GM12801 (cell line): ENCODE results near the gene AUTS2.

Experiments used
- TF ChIP-seq, protein P1 (sequence below): IDR thresholded peaks from one replicate; pipeline ENCODE4 v1.5.1; 2011; ENCODE audit warnings: control low read depth; ENCODE audit not compliant: insufficient read length; ENCODE audit errors: extremely low read depth

Gene AUTS2

DNA sequence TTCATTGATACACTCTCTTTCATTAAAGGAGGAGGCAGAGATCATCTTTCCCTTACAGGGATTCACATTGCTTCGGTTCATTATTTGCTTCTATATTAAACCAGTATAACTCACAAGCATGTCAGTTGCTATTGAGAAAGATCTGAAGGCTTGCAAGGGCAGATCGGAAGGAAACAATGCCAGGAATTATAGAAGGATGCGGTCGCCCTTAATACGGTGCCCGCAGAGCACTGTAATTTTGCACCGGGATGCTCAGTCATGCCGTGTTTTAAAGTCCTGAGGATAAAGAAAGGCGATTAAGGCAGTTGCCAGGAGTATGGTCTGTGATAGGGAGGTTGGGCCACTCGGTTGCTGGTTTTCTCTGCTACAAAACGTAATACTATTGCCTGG lies 1183.6 kb downstream of the AUTS2 start:
- TF ChIP-seq, protein P1, sequence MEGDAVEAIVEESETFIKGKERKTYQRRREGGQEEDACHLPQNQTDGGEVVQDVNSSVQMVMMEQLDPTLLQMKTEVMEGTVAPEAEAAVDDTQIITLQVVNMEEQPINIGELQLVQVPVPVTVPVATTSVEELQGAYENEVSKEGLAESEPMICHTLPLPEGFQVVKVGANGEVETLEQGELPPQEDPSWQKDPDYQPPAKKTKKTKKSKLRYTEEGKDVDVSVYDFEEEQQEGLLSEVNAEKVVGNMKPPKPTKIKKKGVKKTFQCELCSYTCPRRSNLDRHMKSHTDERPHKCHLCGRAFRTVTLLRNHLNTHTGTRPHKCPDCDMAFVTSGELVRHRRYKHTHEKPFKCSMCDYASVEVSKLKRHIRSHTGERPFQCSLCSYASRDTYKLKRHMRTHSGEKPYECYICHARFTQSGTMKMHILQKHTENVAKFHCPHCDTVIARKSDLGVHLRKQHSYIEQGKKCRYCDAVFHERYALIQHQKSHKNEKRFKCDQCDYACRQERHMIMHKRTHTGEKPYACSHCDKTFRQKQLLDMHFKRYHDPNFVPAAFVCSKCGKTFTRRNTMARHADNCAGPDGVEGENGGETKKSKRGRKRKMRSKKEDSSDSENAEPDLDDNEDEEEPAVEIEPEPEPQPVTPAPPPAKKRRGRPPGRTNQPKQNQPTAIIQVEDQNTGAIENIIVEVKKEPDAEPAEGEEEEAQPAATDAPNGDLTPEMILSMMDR: no peak

DNA sequence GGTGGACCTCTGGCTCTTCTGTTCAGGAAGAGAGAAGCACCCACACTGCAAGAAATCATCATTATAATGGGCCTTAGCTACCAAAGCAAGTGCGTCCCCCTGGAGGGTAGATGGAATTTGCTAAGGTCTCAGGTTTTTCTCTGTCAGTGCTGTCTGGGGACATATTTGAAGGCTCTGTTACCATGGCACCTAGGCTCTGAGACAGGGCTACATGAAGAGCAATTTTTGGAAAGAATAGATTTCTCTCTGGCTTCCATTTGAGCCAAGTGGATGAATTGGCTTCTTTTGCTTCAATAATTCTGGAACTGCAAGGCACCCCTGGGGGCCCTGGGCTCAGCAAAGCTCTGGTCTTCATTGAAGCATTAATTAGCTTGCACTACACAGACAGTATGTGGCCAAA lies 1184.5 kb downstream of the AUTS2 start:
- TF ChIP-seq, protein P1: no peak

DNA sequence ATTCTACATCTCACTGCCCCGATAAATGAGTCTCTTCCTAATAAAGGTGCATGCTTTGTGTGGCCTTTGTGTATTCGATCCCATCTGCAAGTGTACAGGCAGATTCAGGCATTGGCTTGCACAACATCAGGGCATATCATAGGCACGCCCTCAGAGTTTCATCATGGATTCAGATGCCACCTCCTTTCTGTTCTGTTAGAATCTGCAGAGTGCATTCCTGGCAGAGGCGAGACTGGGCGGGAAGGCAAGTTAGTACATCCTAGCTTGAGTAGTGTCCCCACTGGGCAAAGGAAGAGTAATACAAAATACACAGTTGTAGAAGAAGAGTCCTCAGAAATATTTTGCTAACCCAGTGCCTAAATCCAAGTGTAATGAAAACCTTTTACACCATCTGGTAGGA lies 1187.2 kb downstream of the AUTS2 start:
- TF ChIP-seq, protein P1: no peak

DNA sequence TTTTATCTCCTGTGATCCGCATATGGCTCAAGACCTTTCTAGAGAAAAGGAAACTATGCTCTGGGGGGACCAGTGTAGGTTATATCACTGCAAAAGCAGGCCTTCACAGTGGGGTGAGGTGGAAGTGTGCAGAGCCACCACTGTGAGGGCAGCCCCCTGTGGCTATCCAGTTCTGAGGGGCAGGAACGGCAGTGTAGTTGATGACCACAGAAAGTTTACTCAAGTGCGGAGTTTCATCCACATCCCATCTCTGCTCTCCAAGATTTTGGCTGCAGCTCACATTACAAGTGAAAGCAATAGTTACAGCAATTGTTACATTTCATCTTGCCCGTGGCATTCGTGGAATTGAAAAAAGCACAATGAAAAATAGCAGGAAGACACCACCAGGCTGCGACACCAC lies 1187.8 kb downstream of the AUTS2 start:
- TF ChIP-seq, protein P1: no peak

DNA sequence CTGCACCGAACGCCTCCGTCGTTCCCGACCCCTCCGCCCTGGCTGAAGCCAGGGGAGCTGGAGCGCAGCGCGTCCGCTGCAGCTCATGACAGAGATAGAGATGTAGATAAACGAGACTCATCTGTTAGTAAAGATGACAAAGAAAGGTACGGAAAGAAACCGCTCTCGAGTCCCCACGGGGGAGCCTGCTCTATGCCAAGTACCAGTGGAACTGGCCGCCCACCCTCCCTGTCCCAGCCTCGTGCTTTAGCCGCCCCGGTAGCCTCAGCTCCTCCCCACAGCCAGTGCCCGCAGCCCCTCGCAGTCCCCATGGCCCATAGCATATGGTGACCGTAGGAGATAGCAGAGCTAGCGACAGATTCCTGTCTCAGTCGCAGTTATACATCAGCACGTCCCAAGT lies 1189.0 kb downstream of the AUTS2 start:
- TF ChIP-seq, protein P1: no peak

DNA sequence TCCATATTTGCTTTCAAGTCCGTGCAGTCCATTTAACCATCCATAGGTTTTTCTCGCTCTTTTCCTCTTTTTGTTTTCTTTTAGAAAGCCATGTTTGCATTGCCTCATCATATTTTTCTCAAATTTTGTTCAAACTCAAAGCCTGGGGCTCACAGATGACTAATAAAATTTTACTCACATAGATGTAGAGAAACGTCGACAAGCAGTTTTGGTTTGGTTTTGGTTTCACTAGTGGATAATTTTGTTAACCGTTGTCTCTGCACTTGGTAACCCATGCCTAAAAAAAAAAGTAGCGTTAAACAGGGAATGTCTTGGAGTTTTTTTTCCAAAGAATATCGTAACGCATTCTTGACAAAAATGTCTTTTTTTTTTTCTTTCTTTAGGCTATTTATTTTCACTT lies 1189.5 kb downstream of the AUTS2 start:
- TF ChIP-seq, protein P1: no peak

DNA sequence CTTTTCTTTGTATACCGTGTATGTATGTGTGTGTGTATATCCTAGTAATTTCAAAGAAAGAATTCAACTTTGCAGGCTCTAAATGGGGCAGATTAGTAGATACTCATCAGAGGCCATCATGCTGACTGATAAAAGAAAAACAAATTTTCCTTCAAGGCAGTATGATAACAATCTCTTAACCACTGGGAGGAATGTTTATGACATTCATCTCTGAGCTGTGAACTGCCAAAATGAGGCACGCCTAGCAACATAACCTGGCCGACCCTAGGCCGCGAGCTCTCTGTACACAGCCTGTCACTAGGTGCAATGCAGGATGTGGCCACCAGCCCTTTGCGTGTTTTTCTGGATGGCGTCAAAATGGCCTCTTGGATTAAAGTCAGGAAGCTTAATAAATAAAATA lies 1190.0 kb downstream of the AUTS2 start:
- TF ChIP-seq, protein P1: no peak
